ENCODE data around the gene MARK2. TPM values are rescaled to one million over a fixed set of nuclear protein-coding genes. Genes with fewer than 3 reads are reported as not detected.

MARK2 gene
- total and polyA plus RNA-seq, 10 of the 15 experiments (the other 5 are each of a cell fraction or from before 2014, with no cell fraction given) = 0.19 to 29.5 (median 13.2) TPM

DNA sequence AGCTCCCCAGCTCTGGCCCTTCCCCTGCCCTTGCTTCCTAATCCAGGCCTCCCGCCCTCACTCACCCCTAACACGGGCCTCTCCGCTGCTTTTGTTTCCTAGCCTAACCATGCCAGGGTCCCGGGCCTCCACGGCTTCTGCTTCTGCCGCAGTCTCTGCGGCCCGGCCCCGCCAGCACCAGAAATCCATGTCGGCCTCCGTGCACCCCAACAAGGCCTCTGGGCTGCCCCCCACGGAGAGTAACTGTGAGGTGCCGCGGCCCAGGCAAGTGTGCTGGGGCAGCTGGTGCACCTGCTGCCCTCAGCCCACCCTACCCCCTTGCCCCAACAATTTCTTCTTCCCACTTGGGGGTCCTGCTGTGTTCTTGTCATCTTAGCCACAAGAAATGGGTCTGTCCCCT, 65.0 kb downstream of the MARK2 start:
- in situ Hi-C loops (cut with MboI) (no loop called here), intact Hi-C loops (cut with micrococcal nuclease; ENCODE audit: unreplicated experiment) (no loop called here)
- no peaks in the 10 kb centered on the region for H3K27me3 ChIP-seq (replicated peaks in 1 of 2; ENCODE audit: control insufficient read depth in 2 of 2, insufficient read depth in 2 of 2, low read length in 1 of 2)
- H4K20me1 ChIP-seq (ENCODE audit: control insufficient read depth, insufficient read depth) = no peaks in the 10 kb centered on the region
- no peak overlapping the region for H3K27ac ChIP-seq (ENCODE audit: control insufficient read depth, insufficient read depth)
- H3K36me3 ChIP-seq (ENCODE audit: control insufficient read depth in 2 of 2, insufficient read depth in 2 of 2, low read length in 1 of 2) = peaks cover 33 to 56% of the 10 kb centered on the region in 2 experiments
- DNase-seq (ENCODE audit: low read depth, low spot score) (no peak), FAIRE-seq (no peak), ATAC-seq (no peak)
- TF ChIP-seq ZNF217 (IDR thresholded peaks at IDR 0.05) (no peak), IKZF1 (conservative IDR thresholded peaks at IDR 0.05) (no peak), E2F4 (IDR thresholded peaks at IDR 0.05; ENCODE audit: low read depth, low read length) (no peak), STAT3 (IDR thresholded peaks at IDR 0.05; ENCODE audit: low read depth, low read length) (no peak), SRF (IDR thresholded peaks at IDR 0.05; ENCODE audit: low read depth in 2 of 2, low read length in 2 of 2) (no peak)
- TF ChIP-seq, protein P1, sequence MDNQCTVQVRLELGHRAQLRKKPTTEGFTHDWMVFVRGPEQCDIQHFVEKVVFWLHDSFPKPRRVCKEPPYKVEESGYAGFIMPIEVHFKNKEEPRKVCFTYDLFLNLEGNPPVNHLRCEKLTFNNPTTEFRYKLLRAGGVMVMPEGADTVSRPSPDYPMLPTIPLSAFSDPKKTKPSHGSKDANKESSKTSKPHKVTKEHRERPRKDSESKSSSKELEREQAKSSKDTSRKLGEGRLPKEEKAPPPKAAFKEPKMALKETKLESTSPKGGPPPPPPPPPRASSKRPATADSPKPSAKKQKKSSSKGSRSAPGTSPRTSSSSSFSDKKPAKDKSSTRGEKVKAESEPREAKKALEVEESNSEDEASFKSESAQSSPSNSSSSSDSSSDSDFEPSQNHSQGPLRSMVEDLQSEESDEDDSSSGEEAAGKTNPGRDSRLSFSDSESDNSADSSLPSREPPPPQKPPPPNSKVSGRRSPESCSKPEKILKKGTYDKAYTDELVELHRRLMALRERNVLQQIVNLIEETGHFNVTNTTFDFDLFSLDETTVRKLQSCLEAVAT (IDR thresholded peaks at IDR 0.05) = no peak
- TF ChIP-seq, protein P2, sequence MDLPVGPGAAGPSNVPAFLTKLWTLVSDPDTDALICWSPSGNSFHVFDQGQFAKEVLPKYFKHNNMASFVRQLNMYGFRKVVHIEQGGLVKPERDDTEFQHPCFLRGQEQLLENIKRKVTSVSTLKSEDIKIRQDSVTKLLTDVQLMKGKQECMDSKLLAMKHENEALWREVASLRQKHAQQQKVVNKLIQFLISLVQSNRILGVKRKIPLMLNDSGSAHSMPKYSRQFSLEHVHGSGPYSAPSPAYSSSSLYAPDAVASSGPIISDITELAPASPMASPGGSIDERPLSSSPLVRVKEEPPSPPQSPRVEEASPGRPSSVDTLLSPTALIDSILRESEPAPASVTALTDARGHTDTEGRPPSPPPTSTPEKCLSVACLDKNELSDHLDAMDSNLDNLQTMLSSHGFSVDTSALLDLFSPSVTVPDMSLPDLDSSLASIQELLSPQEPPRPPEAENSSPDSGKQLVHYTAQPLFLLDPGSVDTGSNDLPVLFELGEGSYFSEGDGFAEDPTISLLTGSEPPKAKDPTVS (IDR thresholded peaks at IDR 0.05; ENCODE audit: low read depth, low read length) = no peak
- ChIA-PET RAD21 (ENCODE audit: unreplicated experiment) (no interaction called here), POLR2A (no interaction called here), CTCF (interaction anchor here (0.6 kb wide), 1 partner anchor 67 kb away, joined by 3 read pairs; no protein-coding TSS in a partner anchor), SMC1A (ENCODE audit: uncharacterized antibody, unreplicated experiment) (no interaction called here)
- 98% methylated on average over 13 of the region's 14 CpGs for WGBS (ENCODE audit: insufficient coverage, insufficient replicate concordance, low lambda C conversion rate, missing lambda C conversion rate)
- no TSS peak for BruUV-seq (replicated peaks)
- no peak overlapping the region for H2AFZ ChIP-seq (ENCODE audit: control insufficient read depth, low read depth, low read length)
- no peak overlapping the region for H3K9ac ChIP-seq (ENCODE audit: control insufficient read depth, insufficient read depth, low read length)
- no peak overlapping the region for H3K4me3 ChIP-seq
- H3K4me2 ChIP-seq (ENCODE audit: control insufficient read depth, insufficient read depth) = no peak overlapping the region
- no peaks in the 10 kb centered on the region for H3K4me1 ChIP-seq (ENCODE audit: control insufficient read depth, insufficient read depth, low read length)
- H3K79me2 ChIP-seq (ENCODE audit: control insufficient read depth, insufficient read depth, low read length) = no peaks in the 10 kb centered on the region
- H3K9me3 ChIP-seq (replicated peaks; ENCODE audit: control insufficient read depth, insufficient read depth, low read length) = no peaks in the 10 kb centered on the region

All from GM12878 (cell line).